Body of pancreas (tissue), 4 donors: Measurements from ENCODE around the gene BRD8. TPM values are rescaled to one million over a fixed set of nuclear protein-coding genes. Genes with fewer than 3 reads are reported as not detected.

Source experiments
- ATAC-seq: fragments of 150-250 bp; one replicate; pipeline ENCODE4 v1.9.1; 2016
- DNase-seq, 4 donors: peaks; one replicate each; pipeline ENCODE4 v3.0.0-alpha.2; 2019
- H3K27ac ChIP-seq, 4 donors: fragments of 200-600 bp; sonication (generic); 1 replicate in 3 of 4; 2 replicates in 1 of 4; pipeline versions ENCODE4 v1.5.1 to v1.6.1; 2016 to 2019; ENCODE audit warnings: mild to moderate bottlenecking in 1 of 4, mixed read lengths in 1 of 4, moderate library complexity in 1 of 4
- H3K27me3 ChIP-seq, 2 donors: fragments of 200-600 bp; sonication (generic); one replicate each; pipeline ENCODE4 v1.6.0; 2016; ENCODE audit warnings: mild to moderate bottlenecking in 1 of 2
- H3K36me3 ChIP-seq, 2 donors: fragments of 200-600 bp; sonication (generic); replicated peaks in 1 of 2; 2 replicates each; pipeline ENCODE4 v1.5.1; 2016; ENCODE audit warnings: low read depth in 2 of 2; ENCODE audit not compliant: insufficient read depth in 1 of 2
- H3K4me1 ChIP-seq: fragments of 200-600 bp; sonication (generic); one replicate; pipeline ENCODE4 v1.6.0; 2016
- H3K4me3 ChIP-seq, 2 donors: fragments of 200-600 bp; sonication (generic); 1 replicate in 1 of 2; 2 replicates in 1 of 2; pipeline ENCODE4 v1.5.1; 2016 to 2019
- H3K9me3 ChIP-seq, 3 donors: fragments of 200-600 bp; sonication (generic); 1 replicate in 2 of 3; 2 replicates in 1 of 3; pipeline ENCODE4 v1.5.1; 2016
- POLR2A ChIP-seq, 3 donors: fragments of 450-650 bp; IDR thresholded peaks; one replicate each; pipeline ENCODE4 v1.6.1; 2016; ENCODE audit warnings: antibody characterized with exemption in 3 of 3, mild to moderate bottlenecking in 2 of 3
- WGBS, 2 donors: methylation state at CpG; one replicate each; pipeline ENCODE4 v1.1.5; 2017; 5-methylcytosine and 5-hydroxymethylcytosine counted together
- intact Hi-C: fragments of 100-400 bp; cut with DNase I; formaldehyde crosslinking; loops from one replicate; pipeline ENCODE4 v1.15.1; 2023
- total RNA-seq, 2 donors: library from RNA; depleted of rRNA; stranded (reverse); fragments of >200 nt; gene quantifications; one replicate each; pipeline ENCODE4 v1.1.0, GENCODE V29; 2016
- TF ChIP-seq, protein P1 (sequence below), 7 experiments: fragments of 450-650 bp in 4 of 7; fragments of 200-600 bp in 3 of 7; sonication (generic) in 3 of 7; IDR thresholded peaks; one replicate each; pipeline ENCODE4 v1.5.1; 2016 to 2019; ENCODE audit warnings: antibody characterized with exemption in 7 of 7

Gene BRD8
- total RNA-seq, 2 donors from 2014 or later, result 44.9 to 52.1 TPM

DNA sequence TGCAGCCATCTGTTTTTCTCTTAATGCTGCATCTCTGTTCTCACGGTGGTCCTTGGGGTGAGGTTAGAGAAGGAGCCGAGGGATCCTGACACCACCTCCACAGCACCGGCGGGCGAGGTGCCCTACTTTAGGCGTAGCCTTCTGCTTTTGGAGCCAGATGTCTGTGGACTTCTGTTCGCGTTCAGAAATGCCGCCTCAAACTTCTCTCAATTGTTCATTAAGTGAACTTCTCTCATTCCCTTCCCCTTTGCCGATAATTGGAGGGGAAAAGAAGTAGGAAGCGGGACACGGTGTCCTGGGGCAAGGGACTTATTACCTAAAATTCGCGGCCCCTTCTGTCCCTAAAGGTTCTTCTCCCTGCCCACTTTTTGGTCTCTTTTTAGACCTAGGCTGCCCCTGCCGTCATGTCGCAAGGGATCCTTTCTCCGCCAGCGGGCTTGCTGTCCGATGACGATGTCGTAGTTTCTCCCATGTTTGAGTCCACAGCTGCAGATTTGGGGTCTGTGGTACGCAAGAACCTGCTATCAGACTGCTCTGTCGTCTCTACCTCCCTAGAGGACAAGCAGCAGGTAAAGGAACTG lies 937 bp upstream of the BRD8 start:
- Histone ChIP-seq H3K4me1 (peaks cover 21% of the 10 kb centered on the region), H3K27me3 (no peaks in the 10 kb centered on the region), H3K4me3 (peak overlapping the region in 1 of 2 donors; percentile 6), H3K27ac (no peak overlapping the region), H3K36me3 (peaks cover 0 to 2% of the 10 kb centered on the region in 2 donors), H3K9me3 (no peaks in the 10 kb centered on the region)
- TF ChIP-seq, protein P1, sequence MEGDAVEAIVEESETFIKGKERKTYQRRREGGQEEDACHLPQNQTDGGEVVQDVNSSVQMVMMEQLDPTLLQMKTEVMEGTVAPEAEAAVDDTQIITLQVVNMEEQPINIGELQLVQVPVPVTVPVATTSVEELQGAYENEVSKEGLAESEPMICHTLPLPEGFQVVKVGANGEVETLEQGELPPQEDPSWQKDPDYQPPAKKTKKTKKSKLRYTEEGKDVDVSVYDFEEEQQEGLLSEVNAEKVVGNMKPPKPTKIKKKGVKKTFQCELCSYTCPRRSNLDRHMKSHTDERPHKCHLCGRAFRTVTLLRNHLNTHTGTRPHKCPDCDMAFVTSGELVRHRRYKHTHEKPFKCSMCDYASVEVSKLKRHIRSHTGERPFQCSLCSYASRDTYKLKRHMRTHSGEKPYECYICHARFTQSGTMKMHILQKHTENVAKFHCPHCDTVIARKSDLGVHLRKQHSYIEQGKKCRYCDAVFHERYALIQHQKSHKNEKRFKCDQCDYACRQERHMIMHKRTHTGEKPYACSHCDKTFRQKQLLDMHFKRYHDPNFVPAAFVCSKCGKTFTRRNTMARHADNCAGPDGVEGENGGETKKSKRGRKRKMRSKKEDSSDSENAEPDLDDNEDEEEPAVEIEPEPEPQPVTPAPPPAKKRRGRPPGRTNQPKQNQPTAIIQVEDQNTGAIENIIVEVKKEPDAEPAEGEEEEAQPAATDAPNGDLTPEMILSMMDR (IDR thresholded peaks at IDR 0.05), result no peak
- TF ChIP-seq POLR2A (IDR thresholded peaks at IDR 0.05), result no peak
- 1% methylated on average over 21 to 23 of the region's 23 CpGs for WGBS, 2 donors
- DNase-seq (no peak), ATAC-seq (no peak)
- intact Hi-C loops, result no loop called here

DNA sequence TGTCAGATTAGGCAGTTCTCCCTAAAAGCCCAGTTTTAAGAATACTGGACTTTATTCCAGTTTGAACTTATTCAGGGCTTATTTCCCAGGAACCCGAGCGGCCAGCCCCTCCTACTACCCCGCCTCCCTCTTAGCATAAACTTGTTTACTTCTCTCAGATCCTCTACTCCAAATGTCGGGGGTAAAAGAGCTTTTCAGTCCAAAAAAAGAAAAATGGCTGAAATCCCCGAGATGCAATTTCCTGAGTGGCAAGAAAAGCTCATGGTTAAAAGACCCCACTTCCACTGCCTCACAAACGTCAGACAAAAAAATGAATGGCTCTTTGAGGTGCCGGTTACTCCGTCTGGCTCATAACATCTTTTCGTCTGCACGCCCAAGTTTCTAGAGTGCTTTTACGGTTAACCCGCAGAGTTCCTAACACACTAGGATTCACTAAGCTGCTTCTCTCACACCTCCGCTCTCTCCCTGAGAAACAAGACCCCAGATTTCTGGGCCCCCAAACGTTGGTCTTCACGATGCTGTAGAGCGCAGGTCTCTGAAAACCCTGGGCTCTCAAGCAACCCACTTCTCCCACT lies 402 bp downstream of the BRD8 start:
- H3K9me3 ChIP-seq, result no peaks in the 10 kb centered on the region
- H3K27me3 ChIP-seq, result no peaks in the 10 kb centered on the region
- intact Hi-C loops, result no loop called here
- peaks cover 0 to 5% of the 10 kb centered on the region in 2 donors for H3K36me3 ChIP-seq
- 0 to 1% methylated on average over 16 of the region's 16 CpGs for WGBS, 2 donors
- H3K4me1 ChIP-seq, result peaks cover 21% of the 10 kb centered on the region
- no peak for TF ChIP-seq POLR2A (IDR thresholded peaks at IDR 0.05)
- TF ChIP-seq, protein P1 (IDR thresholded peaks at IDR 0.05), result no peak
- peak in 3 of 4 donors; percentile 11 to 54 (median 22) for DNase-seq
- no peak for ATAC-seq
- H3K4me3 ChIP-seq, result peak overlapping the region; percentile 67 to 80
- H3K27ac ChIP-seq, result peak overlapping the region; percentile 65 to 86 (median 80)

DNA sequence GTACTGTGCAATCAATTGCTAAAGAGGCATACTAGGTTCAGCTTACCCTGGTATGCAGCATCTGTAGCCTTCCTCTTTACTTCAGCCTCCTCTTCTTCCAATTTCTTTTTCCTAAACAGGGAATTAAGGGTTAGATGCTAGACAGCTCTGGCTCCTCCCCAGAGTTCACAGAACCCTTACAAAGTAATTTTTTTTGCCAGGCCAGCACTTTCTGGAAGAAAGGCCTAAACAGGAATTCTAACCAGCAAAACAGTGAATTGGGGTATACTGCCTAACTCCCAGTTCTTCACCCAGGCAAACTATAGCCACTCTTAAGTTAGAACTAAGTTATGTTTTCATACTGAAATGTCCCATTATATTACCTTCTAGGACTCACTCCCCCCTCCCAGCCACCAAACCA lies 8.1 kb downstream of the BRD8 start:
- peaks cover 29 to 54% of the 10 kb centered on the region in 2 donors for H3K36me3 ChIP-seq
- DNase-seq, result no peak
- no peaks in the 10 kb centered on the region for H3K27me3 ChIP-seq
- no peak overlapping the region for H3K4me3 ChIP-seq
- no peaks in the 10 kb centered on the region for H3K9me3 ChIP-seq
- ATAC-seq, result no peak
- intact Hi-C loops, result no loop called here
- TF ChIP-seq, protein P1 (IDR thresholded peaks at IDR 0.05), result no peak
- no peak for TF ChIP-seq POLR2A (IDR thresholded peaks at IDR 0.05)
- H3K27ac ChIP-seq, result no peak overlapping the region
- no peaks in the 10 kb centered on the region for H3K4me1 ChIP-seq

DNA sequence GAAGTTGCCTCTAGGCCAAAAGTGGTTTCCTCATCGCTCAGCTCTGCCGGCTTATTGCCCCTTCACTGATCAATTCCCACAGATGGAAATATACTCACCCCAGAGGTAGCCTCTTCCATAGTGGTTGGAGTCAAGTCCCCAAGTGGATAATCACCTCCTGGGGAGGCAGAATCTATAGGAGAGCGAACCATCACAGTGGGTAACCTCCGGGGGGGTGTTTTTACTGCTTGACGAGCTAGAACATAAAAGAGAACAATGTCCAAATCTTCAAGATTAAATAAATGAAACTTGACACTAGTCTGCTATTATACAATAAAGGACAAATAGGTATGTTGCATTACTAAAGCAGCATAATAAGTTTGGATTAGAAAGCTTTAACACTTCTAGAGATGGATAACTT lies 9.3 kb downstream of the BRD8 start:
- Histone ChIP-seq H3K36me3 (peaks cover 41 to 61% of the 10 kb centered on the region in 2 donors), H3K4me3 (no peak overlapping the region), H3K4me1 (no peaks in the 10 kb centered on the region), H3K9me3 (no peaks in the 10 kb centered on the region), H3K27me3 (no peaks in the 10 kb centered on the region), H3K27ac (no peak overlapping the region)
- DNase-seq (no peak), ATAC-seq (no peak)
- intact Hi-C loops, result no loop called here
- WGBS, 2 donors, result 89 to 93% methylated on average over 5 of the region's 5 CpGs
- TF ChIP-seq POLR2A (IDR thresholded peaks at IDR 0.05), result no peak
- TF ChIP-seq, protein P1 (IDR thresholded peaks at IDR 0.05), result no peak

DNA sequence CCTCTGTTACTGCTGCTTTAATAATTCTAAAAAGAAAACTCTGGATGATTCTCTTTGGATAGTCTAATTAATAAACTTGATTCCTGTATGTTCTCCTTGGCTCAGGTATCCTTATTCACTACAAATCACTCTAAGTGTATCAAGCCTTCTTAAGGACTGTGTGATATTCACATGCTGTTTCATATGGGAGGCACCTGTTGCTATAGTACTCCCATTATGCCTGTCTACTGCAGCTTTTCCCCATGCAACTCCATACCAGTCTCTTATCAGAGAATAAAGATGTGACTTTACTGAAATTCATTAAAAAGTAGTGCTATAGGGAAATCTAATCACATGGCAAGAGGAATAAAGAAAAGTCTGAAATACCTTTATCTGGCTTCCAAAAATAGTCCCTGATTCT lies 14.7 kb downstream of the BRD8 start:
- ATAC-seq (no peak), DNase-seq (no peak)
- no peaks in the 10 kb centered on the region for H3K9me3 ChIP-seq
- no peak overlapping the region for H3K4me3 ChIP-seq
- no peaks in the 10 kb centered on the region for H3K4me1 ChIP-seq
- no peaks in the 10 kb centered on the region for H3K27me3 ChIP-seq
- intact Hi-C loops, result no loop called here
- no peak for TF ChIP-seq POLR2A (IDR thresholded peaks at IDR 0.05)
- TF ChIP-seq, protein P1 (IDR thresholded peaks at IDR 0.05), result no peak
- H3K36me3 ChIP-seq, result peaks cover 64 to 88% of the 10 kb centered on the region in 2 donors
- H3K27ac ChIP-seq, result no peak overlapping the region
